Measurements from ENCODE around the gene HTRA3. TPM values are rescaled to one million over a fixed set of nuclear protein-coding genes. Genes with fewer than 3 reads are reported as not detected.

HTRA3 gene
- total and polyA plus RNA-seq, 2 of the 4 experiments (the other 2 are of a cell fraction) = 1.3 to 9.5 TPM

- H3K9ac ChIP-seq (ENCODE audit: low read depth, low read length) = no peak overlapping the region
- no peak overlapping the region for H3K18ac ChIP-seq (ENCODE audit: low read depth, low read length)
- DNase-seq (no peak), ATAC-seq (ENCODE audit: low read depth) (no peak)
- H2BK5ac ChIP-seq (ENCODE audit: low read depth, low read length, poor library complexity, severe bottlenecking) = no peak overlapping the region
- H2AK5ac ChIP-seq (ENCODE audit: low read depth, low read length) = no peak overlapping the region
- TF ChIP-seq SMC3 (IDR thresholded peaks at IDR 0.05; ENCODE audit: low read depth, low read length) (no peak), NFE2L2 (IDR thresholded peaks at IDR 0.05; ENCODE audit: low read depth, low read length) (no peak), CHD1 (IDR thresholded peaks at IDR 0.05; ENCODE audit: low read depth, low read length) (no peak), FOS (IDR thresholded peaks at IDR 0.05; ENCODE audit: low read depth, low read length) (no peak), RCOR1 (IDR thresholded peaks at IDR 0.05; ENCODE audit: insufficient replicate concordance, low read length) (no peak), MAZ (IDR thresholded peaks at IDR 0.05; ENCODE audit: borderline replicate concordance, low read depth, low read length) (no peak), ELK1 (IDR thresholded peaks at IDR 0.05; ENCODE audit: borderline replicate concordance, low read depth, low read length) (no peak), CTCF (conservative IDR thresholded peaks at IDR 0.05; ENCODE audit: low read depth, low read length) (no peak), BHLHE40 (IDR thresholded peaks at IDR 0.05; ENCODE audit: low read depth, low read length) (no peak), MXI1 (IDR thresholded peaks at IDR 0.05; ENCODE audit: borderline replicate concordance, low read depth, low read length) (no peak), RAD21 (IDR thresholded peaks at IDR 0.05; ENCODE audit: low read length) (no peak), POLR2A (IDR thresholded peaks at IDR 0.05; ENCODE audit: low read depth, low read length) (no peak), RFX5 (IDR thresholded peaks at IDR 0.05; ENCODE audit: low read depth, low read length) (no peak), USF2 (IDR thresholded peaks at IDR 0.05; ENCODE audit: low read depth, low read length) (no peak), MAFK (IDR thresholded peaks at IDR 0.05; ENCODE audit: low read depth, low read length) (no peak), CEBPB (IDR thresholded peaks at IDR 0.05; ENCODE audit: low read depth, low read length) (no peak)
- H4K91ac ChIP-seq (ENCODE audit: insufficient read depth, low read depth, low read length) = no peak overlapping the region
- H2BK120ac ChIP-seq (ENCODE audit: low read depth, low read length) = no peak overlapping the region
- H3K27me3 ChIP-seq (ENCODE audit: control insufficient read depth, insufficient read depth, low read length) = peaks cover 15% of the 10 kb centered on the region
- no peak overlapping the region for H3K27ac ChIP-seq (ENCODE audit: insufficient read depth, low read length)
- H2BK20ac ChIP-seq (ENCODE audit: low read depth, low read length) = no peak overlapping the region
- BruUV-seq (replicated peaks) = no TSS peak
- H3K56ac ChIP-seq (ENCODE audit: extremely low read depth, insufficient read depth, low read length) = no peak overlapping the region
- dilution Hi-C loops (cut with HindIII; ENCODE audit: low sequenced_read_pairs, unreplicated experiment) (no loop called here), in situ Hi-C loops (cut with MboI; ENCODE audit: low sequenced_read_pairs) (no loop called here), intact Hi-C loops (cut with micrococcal nuclease) (no loop called here)
- H3K9me1 ChIP-seq (ENCODE audit: insufficient read depth, low read length) = no peaks in the 10 kb centered on the region; the same call in 1 of the 2 replicates
- ChIA-PET POLR2A (ENCODE audit: unreplicated experiment) (no interaction called here), CTCF (no interaction called here)
- no peak overlapping the region for H4K5ac ChIP-seq (ENCODE audit: low read depth, low read length)
- no peak overlapping the region for H4K8ac ChIP-seq (ENCODE audit: low read depth in 2 of 2, low read length in 2 of 2)
- H3K23ac ChIP-seq (ENCODE audit: low read depth, low read length) = no peak overlapping the region
- no peak overlapping the region for H3K4me2 ChIP-seq (ENCODE audit: low read depth, low read length)
- H2AK9ac ChIP-seq (replicated peaks; ENCODE audit: low read depth, low read length, poor library complexity) = no peak overlapping the region
- no peaks in the 10 kb centered on the region for H3K4me1 ChIP-seq (ENCODE audit: control insufficient read depth, insufficient read depth, low read length)
- WGBS, 2 experiments (ENCODE audit: extremely low coverage in 2 of 2, insufficient read length in 1 of 2) = 52% methylated on average over 5 of the region's 8 CpGs; no CpG with 5 or more reads in 1 of the 2 experiments
- no peaks in the 10 kb centered on the region; the same call in 1 of the 2 replicates for H4K20me1 ChIP-seq (ENCODE audit: insufficient read depth, low read length)
- H3K14ac ChIP-seq (replicated peaks; ENCODE audit: low read depth, low read length) = no peak overlapping the region
- peaks cover 5% of the 10 kb centered on the region for H3K9me3 ChIP-seq (ENCODE audit: control insufficient read depth, insufficient read depth, low read length)
- H3K4ac ChIP-seq (ENCODE audit: low read depth, low read length) = no peak overlapping the region
- no peak overlapping the region for H2AFZ ChIP-seq (replicated peaks; ENCODE audit: low read length, poor library complexity)
- H2BK15ac ChIP-seq (ENCODE audit: low read depth, low read length) = no peak overlapping the region
- no peaks in the 10 kb centered on the region for H3K36me3 ChIP-seq (ENCODE audit: control insufficient read depth, insufficient read depth, low read length)
- H3K79me1 ChIP-seq (ENCODE audit: low read depth in 1 of 2, low read length in 2 of 2) = no peaks in the 10 kb centered on the region
- H3K4me3 ChIP-seq (ENCODE audit: insufficient read depth, low read depth, low read length) = no peak overlapping the region
These were observed 63.4 kb downstream of the HTRA3 start for GRCh38 chr4:8332891-8333331.

All from IMR-90 (cell line).